ENCODE results near the gene POLL.
A peak's percentile ranks its signal among the peaks of the same experiment; 100 is the strongest.

Gene POLL

DNA sequence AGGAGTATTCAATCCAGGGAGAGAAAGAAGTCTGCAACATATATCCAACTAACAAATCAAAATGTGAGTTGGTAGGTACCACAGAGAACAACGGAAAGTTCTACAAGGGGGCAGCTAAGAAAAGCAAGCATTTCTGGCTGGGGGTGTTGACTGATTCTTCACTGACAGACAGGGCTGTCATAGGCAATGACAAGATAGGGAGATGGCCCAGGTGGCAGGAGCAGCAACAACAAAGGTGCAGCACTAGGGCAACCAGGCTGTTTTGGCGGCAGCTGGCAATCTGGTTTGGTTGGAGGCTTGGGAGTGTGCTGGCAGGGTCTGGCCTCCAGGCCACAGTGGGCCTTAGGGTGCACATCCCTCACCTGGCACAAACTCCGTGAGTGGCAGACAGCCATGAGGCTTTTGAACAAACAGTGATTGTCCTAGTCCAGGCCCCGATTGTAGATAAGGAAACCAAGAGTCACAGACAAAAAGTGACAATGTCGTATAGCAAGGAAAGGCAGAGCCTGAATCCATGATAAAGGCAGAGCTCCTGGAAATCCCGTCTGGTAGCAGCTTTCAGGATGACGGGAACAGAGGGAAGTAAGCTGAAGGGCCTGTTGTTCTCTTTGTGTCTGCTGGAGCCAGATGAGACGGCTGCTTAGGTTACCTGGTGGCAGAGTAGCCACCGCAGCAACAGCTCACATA, 28.5 kb upstream of the POLL start:
- no peak for TF ChIP-seq CTCF (conservative IDR thresholded peaks at IDR 0.05; ENCODE audit: low read depth)
- no peak for DNase-seq (ENCODE audit: low spot score)
- H3K27ac ChIP-seq = no peak overlapping the region
- POLR2A ChIA-PET (ENCODE audit: low non-redundant PET) = no interaction called here
- CTCF ChIA-PET = interaction anchor here (0.6 kb wide), 2 partner anchors 11 to 176 kb away, joined by 4 to 7 read pairs; no protein-coding TSS in a partner anchor

GRCh38 chr10:101615525-101616116, 27.6 kb upstream of the POLL start:
- no peak for DNase-seq (ENCODE audit: low spot score)
- ChIA-PET CTCF (interaction anchor here (0.6 to 1.1 kb wide), 2 partner anchors 313 to 565 kb away, joined by 3 to 4 read pairs; no protein-coding TSS in a partner anchor), POLR2A (ENCODE audit: low non-redundant PET) (no interaction called here)
- no peak overlapping the region for H3K27ac ChIP-seq
- no peak for TF ChIP-seq CTCF (conservative IDR thresholded peaks at IDR 0.05; ENCODE audit: low read depth)

GRCh38 chr10:101614663-101615524, 26.8 kb upstream of the POLL start:
- ChIA-PET POLR2A (ENCODE audit: low non-redundant PET) (no interaction called here), CTCF (interaction anchor here (0.6 to 1.1 kb wide), 3 partner anchors 226 to 565 kb away, joined by 3 to 4 read pairs (median 3); no protein-coding TSS in a partner anchor)
- no peak overlapping the region for H3K27ac ChIP-seq
- TF ChIP-seq CTCF (conservative IDR thresholded peaks at IDR 0.05; ENCODE audit: low read depth) = no peak
- DNase-seq (ENCODE audit: low spot score) = no peak

- ChIA-PET POLR2A (ENCODE audit: low non-redundant PET) (no interaction called here), CTCF (interaction anchor here (0.6 to 1.3 kb wide), 3 partner anchors 168 to 442 kb away, joined by 3 to 4 read pairs (median 4); no protein-coding TSS in a partner anchor)
- DNase-seq (ENCODE audit: low spot score) = no peak
- H3K27ac ChIP-seq = peak overlapping the region; percentile 2; the same call in 1 of the 2 replicates
- TF ChIP-seq CTCF (conservative IDR thresholded peaks at IDR 0.05; ENCODE audit: low read depth) = no peak
Measured at GRCh38 chr10:101613646-101614045, 25.6 kb upstream of the POLL start.

DNA sequence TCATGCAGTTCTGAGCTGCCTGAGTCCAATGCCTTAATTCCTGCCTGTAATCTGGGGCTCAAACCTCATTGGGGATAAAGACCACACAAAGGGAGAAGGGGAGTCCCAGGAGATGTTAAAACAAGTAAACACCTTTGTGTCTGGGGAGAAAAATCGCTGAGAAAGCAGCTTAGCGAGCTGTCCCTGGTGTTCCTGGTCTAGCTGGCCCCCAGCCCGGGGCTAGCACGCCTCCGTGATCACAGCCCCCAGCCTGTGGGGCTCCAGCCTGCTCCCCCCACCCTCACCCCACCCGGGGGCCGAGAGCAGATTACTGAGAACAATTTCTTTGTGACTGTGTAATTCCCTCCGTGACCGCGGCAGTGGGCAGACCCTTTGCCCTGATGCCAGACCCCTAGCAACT, 24.8 kb upstream of the POLL start:
- no peak for DNase-seq (ENCODE audit: low spot score)
- H3K27ac ChIP-seq = 0 out of 2 replicates have a peak overlapping the region, but pooled peaks have one; percentile 2
- POLR2A ChIA-PET (ENCODE audit: low non-redundant PET) = no interaction called here
- no peak for TF ChIP-seq CTCF (conservative IDR thresholded peaks at IDR 0.05; ENCODE audit: low read depth)
- CTCF ChIA-PET = interaction anchor here (0.6 to 1.3 kb wide), 4 partner anchors 9 to 436 kb away, joined by 3 to 4 read pairs (median 4); no protein-coding TSS in a partner anchor

- DNase-seq (ENCODE audit: low spot score) = no peak
- ChIA-PET POLR2A (ENCODE audit: low non-redundant PET) (no interaction called here), CTCF (interaction anchor here (1.1 kb wide), 1 partner anchor 9 kb away, joined by 4 read pairs; no protein-coding TSS in a partner anchor)
- no peak for TF ChIP-seq CTCF (conservative IDR thresholded peaks at IDR 0.05; ENCODE audit: low read depth)
- H3K27ac ChIP-seq = peak overlapping the region; percentile 28
Measured at GRCh38 chr10:101612086-101612485, 24.0 kb upstream of the POLL start.
